Neutrophil (primary cell): ENCODE measurements around the gene PALM3.

Source experiments
- H3K27ac ChIP-seq: fragments of 200-600 bp; sonication (generic); 2 replicates; pipeline ENCODE4 v1.5.1; 2016; ENCODE audit warnings: mild to moderate bottlenecking, moderate library complexity
- H3K27me3 ChIP-seq: fragments of 200-600 bp; sonication (generic); 2 replicates; pipeline ENCODE4 v1.6.0; 2016; ENCODE audit warnings: mild to moderate bottlenecking
- H3K36me3 ChIP-seq: fragments of 200-600 bp; sonication (generic); 2 replicates; pipeline ENCODE4 v1.5.1; 2017
- H3K4me1 ChIP-seq, 2 experiments: fragments of 200-600 bp in 1 of 2; sonication (generic) in 1 of 2; 1 replicate in 1 of 2; 2 replicates in 1 of 2; pipeline versions ENCODE4 v1.5.1 to v1.6.1; 2013 to 2016; ENCODE audit warnings: low read depth in 1 of 2, low read length in 1 of 2, mild to moderate bottlenecking in 1 of 2, moderate library complexity in 1 of 2; ENCODE audit not compliant: control insufficient read depth in 1 of 2, insufficient read depth in 1 of 2
- H3K4me3 ChIP-seq, 2 experiments: fragments of 200-600 bp in 1 of 2; sonication (generic) in 1 of 2; 1 replicate in 1 of 2; 2 replicates in 1 of 2; pipeline ENCODE4 v1.5.1; 2013 to 2016; ENCODE audit warnings: low read depth in 1 of 2, low read length in 1 of 2, mild to moderate bottlenecking in 1 of 2, moderate library complexity in 1 of 2
- H3K9me3 ChIP-seq: fragments of 200-600 bp; sonication (generic); 2 replicates; pipeline ENCODE4 v1.5.1; 2016
- CTCF ChIP-seq: fragments of 200-600 bp; sonication (generic); IDR thresholded peaks from 2 replicates; pipeline ENCODE4 v1.5.1; 2016; ENCODE audit warnings: antibody characterized with exemption

Gene PALM3

GRCh38 chr19:14070268-14071050, 8.6 kb upstream of the PALM3 start:
- TF ChIP-seq CTCF, result no peak

GRCh38 chr19:14066134-14066533, 4.3 kb upstream of the PALM3 start:
- H3K27ac ChIP-seq, result no peak overlapping the region
- no peaks in the 10 kb centered on the region for H3K36me3 ChIP-seq
- H3K4me3 ChIP-seq, result no peak overlapping the region
- H3K9me3 ChIP-seq, result no peaks in the 10 kb centered on the region
- H3K27me3 ChIP-seq, result peaks cover 27% of the 10 kb centered on the region
- TF ChIP-seq CTCF, result no peak
- no peaks in the 10 kb centered on the region for H3K4me1 ChIP-seq

More at GRCh38 chr19:14070268-14071050, 8.6 kb upstream of the PALM3 start:
- H3K27me3 ChIP-seq, result peaks cover 32% of the 10 kb centered on the region
- no peak overlapping the region for H3K4me3 ChIP-seq
- no peaks in the 10 kb centered on the region for H3K36me3 ChIP-seq
- peaks cover 27 to 30% of the 10 kb centered on the region in 2 experiments for H3K4me1 ChIP-seq
- H3K9me3 ChIP-seq, result no peaks in the 10 kb centered on the region
- no peak overlapping the region for H3K27ac ChIP-seq

GRCh38 chr19:14063105-14063504, 1.2 kb upstream of the PALM3 start:
- TF ChIP-seq CTCF, result no peak
- H3K36me3 ChIP-seq, result no peaks in the 10 kb centered on the region
- H3K27me3 ChIP-seq, result peaks cover 52% of the 10 kb centered on the region
- H3K4me1 ChIP-seq, result peaks cover 0 to 4% of the 10 kb centered on the region in 2 experiments
- no peak overlapping the region for H3K27ac ChIP-seq
- no peaks in the 10 kb centered on the region for H3K9me3 ChIP-seq
- no peak overlapping the region for H3K4me3 ChIP-seq

GRCh38 chr19:14062558-14062855, 631 bp upstream of the PALM3 start:
- Histone ChIP-seq H3K27me3 (peaks cover 58% of the 10 kb centered on the region), H3K36me3 (no peaks in the 10 kb centered on the region), H3K4me3 (no peak overlapping the region)

GRCh38 chr19:14061081-14061749, 661 bp downstream of the PALM3 start:
- H3K27ac ChIP-seq, result no peak overlapping the region
- peaks cover 0 to 7% of the 10 kb centered on the region in 2 experiments for H3K4me1 ChIP-seq
- no peak overlapping the region for H3K4me3 ChIP-seq
- H3K36me3 ChIP-seq, result no peaks in the 10 kb centered on the region
- TF ChIP-seq CTCF, result no peak
- H3K9me3 ChIP-seq, result no peaks in the 10 kb centered on the region
- H3K27me3 ChIP-seq, result peaks cover 66% of the 10 kb centered on the region

More at GRCh38 chr19:14062558-14062855, 631 bp upstream of the PALM3 start:
- Histone ChIP-seq H3K9me3 (no peaks in the 10 kb centered on the region), H3K4me1 (peaks cover 0 to 4% of the 10 kb centered on the region in 2 experiments), H3K27ac (no peak overlapping the region)
- TF ChIP-seq CTCF, result no peak
